HG03039 (cell line): ENCODE data around the gene PTPRE.

Experiments
- ATAC-seq: cut with Tn5 transposase; IDR thresholded peaks from one replicate; pipeline ENCODE4 v1.9.1; 2021; ENCODE audit warnings: mild to moderate bottlenecking, moderate library complexity; ENCODE audit not compliant: unreplicated experiment

Gene PTPRE

DNA sequence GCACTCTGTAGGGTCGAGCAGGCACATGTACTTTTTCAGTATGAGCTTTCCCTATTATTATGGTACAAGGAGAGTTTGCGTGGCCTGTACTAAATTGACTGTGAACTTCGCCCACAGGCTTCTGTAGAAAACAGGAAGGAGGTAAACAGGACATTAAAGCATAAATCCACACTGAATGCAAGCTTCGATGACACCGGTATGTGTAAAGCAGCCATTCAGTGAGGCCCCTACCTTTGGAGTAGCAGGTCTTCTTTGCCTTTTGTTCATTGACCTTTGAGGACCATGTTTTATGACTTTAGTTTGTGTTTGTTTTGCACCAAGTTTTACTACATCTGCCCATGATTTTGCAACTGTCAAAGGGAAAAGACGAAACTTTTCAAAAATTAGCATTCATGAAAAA lies 204.8 kb downstream of the PTPRE start:
- no peak for ATAC-seq

GRCh38 chr10:128113026-128113425 lies 206.1 kb downstream of the PTPRE start:
- ATAC-seq = no peak

DNA sequence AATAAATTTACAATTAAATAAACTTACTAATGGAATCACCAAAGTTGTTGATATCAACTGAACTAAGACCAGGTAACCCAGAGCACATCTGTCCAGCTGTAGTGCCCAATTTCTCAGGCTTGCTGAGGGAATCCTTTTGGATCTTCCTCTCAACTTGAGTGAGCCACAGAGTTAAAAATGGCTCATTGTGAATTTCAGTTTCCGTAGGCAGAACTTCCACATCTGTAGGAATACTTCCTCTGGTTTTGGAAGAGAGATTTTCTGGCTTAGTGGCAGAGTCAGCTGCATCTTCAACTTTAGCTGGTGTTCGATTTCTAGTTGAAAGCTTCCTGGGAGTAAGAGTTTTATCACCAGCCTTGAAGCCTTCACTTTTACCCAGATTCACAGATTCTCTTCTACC lies 208.0 kb downstream of the PTPRE start:
- ATAC-seq = no peak

- no peak for ATAC-seq
Measured at GRCh38 chr10:128115356-128115755, 208.5 kb downstream of the PTPRE start.

- ATAC-seq = no peak
Measured at GRCh38 chr10:128116187-128116586, 209.3 kb downstream of the PTPRE start.

- no peak for ATAC-seq
Measured at GRCh38 chr10:128116851-128117615, 210.1 kb downstream of the PTPRE start.

DNA sequence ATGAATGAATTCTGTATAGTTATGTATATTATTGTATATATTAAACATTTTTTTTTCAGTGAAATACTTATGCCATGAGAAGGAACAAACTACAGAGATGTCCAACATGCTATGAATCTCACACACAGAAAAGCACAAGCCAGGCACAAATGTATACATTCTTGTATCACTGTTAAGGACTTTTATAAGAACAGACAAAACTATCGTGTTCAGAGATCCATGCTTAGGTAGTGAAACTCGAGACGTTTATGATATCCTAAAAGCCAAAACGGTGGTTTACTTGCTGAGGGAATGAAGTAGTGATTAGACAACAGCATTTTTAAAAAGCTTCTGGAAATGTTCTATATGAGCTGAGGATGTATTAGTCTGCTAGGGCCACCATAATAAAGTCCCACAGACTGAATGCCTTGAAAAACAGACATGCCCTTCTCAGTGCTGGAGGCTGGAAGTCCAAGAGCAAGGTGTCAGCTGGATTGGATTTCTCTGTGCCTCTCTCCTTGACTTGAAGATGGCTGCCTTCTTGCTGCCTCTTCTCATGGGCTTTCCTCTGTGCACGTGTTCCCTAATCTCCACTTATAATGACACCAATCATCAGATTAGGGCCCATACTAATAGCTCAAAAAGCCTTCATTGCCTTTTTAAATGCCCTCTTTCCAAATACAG lies 215.0 kb downstream of the PTPRE start:
- no peak for ATAC-seq

DNA sequence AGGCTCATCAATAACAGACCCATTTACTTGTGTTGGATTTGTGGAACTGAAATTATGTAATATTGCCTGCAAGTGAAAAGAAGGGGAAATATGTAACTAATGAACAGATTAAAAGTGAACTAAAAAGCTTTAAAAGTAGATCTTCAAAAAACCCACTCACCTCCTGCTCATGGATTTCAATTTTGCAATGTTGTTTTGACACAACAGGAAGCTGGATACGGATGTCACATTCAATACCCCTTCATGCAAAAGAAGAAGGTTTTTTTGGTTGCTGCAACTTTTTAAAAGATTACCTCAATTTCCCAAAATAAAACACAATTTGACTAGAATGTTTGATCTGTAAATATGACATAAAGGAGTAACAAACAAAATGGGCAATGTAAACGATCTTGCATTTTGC lies 216.0 kb downstream of the PTPRE start:
- ATAC-seq = no peak

DNA sequence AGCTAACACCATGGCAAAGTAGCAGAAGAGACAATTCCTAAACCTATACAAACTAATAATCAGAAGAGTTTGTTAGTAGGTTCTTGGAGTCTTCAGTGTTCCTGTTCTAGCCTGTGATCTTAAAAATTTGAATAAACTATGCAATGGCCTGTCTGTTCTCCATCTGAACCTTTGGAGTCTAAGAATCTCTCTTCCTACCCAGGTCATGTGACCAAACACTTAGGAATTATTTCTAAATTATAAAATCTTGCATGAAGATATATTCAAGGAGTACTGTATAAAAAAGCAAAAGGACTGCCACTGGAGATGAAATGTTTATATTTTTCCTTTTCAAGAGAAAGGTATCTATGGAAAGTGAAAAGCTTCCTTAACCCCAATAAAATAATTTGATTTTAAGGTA lies 216.9 kb downstream of the PTPRE start:
- no peak for ATAC-seq

- no peak for ATAC-seq
Measured at GRCh38 chr10:128124813-128125403, 218.0 kb downstream of the PTPRE start.

GRCh38 chr10:128125416-128125943 lies 218.6 kb downstream of the PTPRE start:
- ATAC-seq = no peak

GRCh38 chr10:128125944-128126764 lies 219.3 kb downstream of the PTPRE start, which contains the start of gene MKI67:
Gene MKI67, minus strand, starts transcription at chr10:128126423. Its CDS starts 756 bp downstream, at chr10:128125667.
- ATAC-seq = peak; percentile 77

- ATAC-seq = no peak
Measured at GRCh38 chr10:128128582-128128981, 221.7 kb downstream of the PTPRE start.

DNA sequence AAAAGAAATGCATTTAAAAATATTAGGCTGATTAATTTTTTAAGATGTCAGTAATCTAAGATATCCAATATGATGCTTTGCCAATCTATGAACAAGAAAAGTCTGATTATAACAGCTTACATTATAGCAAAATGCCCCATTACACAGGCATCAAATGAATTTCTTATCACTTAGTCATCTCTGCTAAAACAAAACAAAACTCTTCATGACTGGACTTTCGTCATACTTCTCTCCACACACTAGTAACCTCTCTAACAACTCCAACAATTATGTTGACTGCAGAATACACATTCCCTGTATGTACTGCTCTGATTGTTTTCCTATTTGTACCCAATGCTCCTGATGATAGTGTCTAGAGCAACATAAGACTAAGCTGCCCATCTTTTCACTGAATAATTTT lies 223.1 kb downstream of the PTPRE start:
- no peak for ATAC-seq
